ENCODE results near the gene NHS. TPM values are rescaled to one million over a fixed set of nuclear protein-coding genes. Genes with fewer than 3 reads are reported as not detected.

NHS gene
- total and polyA plus RNA-seq, 2 of the 4 experiments (the other 2 are of a cell fraction), result 0.36 to 0.90 TPM

DNA sequence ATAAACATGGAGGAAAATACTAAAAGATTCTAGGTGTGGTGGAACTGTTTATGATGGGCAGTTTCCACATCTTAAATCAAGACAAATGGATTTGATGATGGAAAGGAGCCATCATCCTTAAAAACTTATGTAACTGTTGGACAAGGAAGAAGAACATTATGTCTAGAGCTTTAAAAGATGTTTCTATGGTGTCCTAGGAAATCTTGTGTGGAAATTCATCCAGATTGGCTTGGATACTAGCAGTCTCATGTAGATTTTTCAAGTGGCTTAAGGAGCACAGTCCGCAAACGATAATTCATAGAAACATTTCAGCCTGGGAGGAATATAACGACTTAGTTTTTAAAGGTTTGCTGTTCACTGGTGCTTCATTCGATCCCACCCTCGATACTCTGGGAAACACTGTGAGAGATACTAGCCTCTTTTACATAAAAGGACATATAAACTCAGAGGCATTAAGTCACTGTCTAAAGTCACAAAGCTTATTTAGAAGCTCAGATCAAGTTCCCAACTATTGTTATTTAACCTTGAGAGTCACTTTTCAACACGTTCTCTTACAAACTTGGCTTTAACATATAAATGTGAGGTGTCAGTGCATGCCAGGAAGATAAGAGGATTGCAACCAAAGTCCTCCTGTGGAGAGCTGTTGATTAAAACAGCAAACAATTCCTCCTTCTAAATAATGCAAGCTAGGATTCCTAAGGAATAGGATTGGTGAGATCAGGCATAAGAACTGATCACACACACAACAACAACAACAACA is 226.6 kb downstream of the NHS start:
- H3K18ac ChIP-seq (ENCODE audit: low read depth, low read length), result no peak overlapping the region
- H4K5ac ChIP-seq (ENCODE audit: low read depth, low read length), result no peak overlapping the region
- no peaks in the 10 kb centered on the region; the same call in 1 of the 2 replicates for H3K27me3 ChIP-seq (ENCODE audit: control insufficient read depth, insufficient read depth, low read length)
- CTCF ChIA-PET, result no interaction called here
- no peak overlapping the region for H3K4me2 ChIP-seq (ENCODE audit: low read depth, low read length)
- no peak overlapping the region for H2AK9ac ChIP-seq (replicated peaks; ENCODE audit: low read depth, low read length, poor library complexity)
- ATAC-seq (ENCODE audit: low read depth) (no peak), DNase-seq (no peak)
- no peaks in the 10 kb centered on the region for H4K20me1 ChIP-seq (ENCODE audit: insufficient read depth, low read length)
- in situ Hi-C loops (cut with MboI; ENCODE audit: low sequenced_read_pairs), result no loop called here
- BruUV-seq (replicated peaks), result no TSS peak
- H2BK20ac ChIP-seq (ENCODE audit: low read depth, low read length), result no peak overlapping the region
- no peaks in the 10 kb centered on the region for H3K79me1 ChIP-seq (ENCODE audit: low read depth in 1 of 2, low read length in 2 of 2)
- H4K91ac ChIP-seq (ENCODE audit: insufficient read depth, low read depth, low read length), result no peak overlapping the region
- H2BK15ac ChIP-seq (ENCODE audit: low read depth, low read length), result no peak overlapping the region
- H3K23ac ChIP-seq (ENCODE audit: low read depth, low read length), result no peak overlapping the region
- TF ChIP-seq RCOR1 (IDR thresholded peaks at IDR 0.05; ENCODE audit: insufficient replicate concordance, low read length) (no peak), POLR2A (IDR thresholded peaks at IDR 0.05; ENCODE audit: low read depth, low read length) (no peak), RFX5 (IDR thresholded peaks at IDR 0.05; ENCODE audit: low read depth, low read length) (no peak), CEBPB (IDR thresholded peaks at IDR 0.05; ENCODE audit: low read depth, low read length) (no peak), MAZ (IDR thresholded peaks at IDR 0.05; ENCODE audit: borderline replicate concordance, low read depth, low read length) (no peak), SMC3 (IDR thresholded peaks at IDR 0.05; ENCODE audit: low read depth, low read length) (no peak), MAFK (IDR thresholded peaks at IDR 0.05; ENCODE audit: low read depth, low read length) (no peak), CHD1 (IDR thresholded peaks at IDR 0.05; ENCODE audit: low read depth, low read length) (no peak), MXI1 (IDR thresholded peaks at IDR 0.05; ENCODE audit: borderline replicate concordance, low read depth, low read length) (no peak), RAD21 (IDR thresholded peaks at IDR 0.05; ENCODE audit: low read length) (no peak), FOS (IDR thresholded peaks at IDR 0.05; ENCODE audit: low read depth, low read length) (no peak)
- TF ChIP-seq, protein P1, sequence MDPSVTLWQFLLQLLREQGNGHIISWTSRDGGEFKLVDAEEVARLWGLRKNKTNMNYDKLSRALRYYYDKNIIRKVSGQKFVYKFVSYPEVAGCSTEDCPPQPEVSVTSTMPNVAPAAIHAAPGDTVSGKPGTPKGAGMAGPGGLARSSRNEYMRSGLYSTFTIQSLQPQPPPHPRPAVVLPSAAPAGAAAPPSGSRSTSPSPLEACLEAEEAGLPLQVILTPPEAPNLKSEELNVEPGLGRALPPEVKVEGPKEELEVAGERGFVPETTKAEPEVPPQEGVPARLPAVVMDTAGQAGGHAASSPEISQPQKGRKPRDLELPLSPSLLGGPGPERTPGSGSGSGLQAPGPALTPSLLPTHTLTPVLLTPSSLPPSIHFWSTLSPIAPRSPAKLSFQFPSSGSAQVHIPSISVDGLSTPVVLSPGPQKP (IDR thresholded peaks at IDR 0.05; ENCODE audit: borderline replicate concordance, low read depth, low read length), result no peak
- no peak overlapping the region for H3K4me3 ChIP-seq (ENCODE audit: insufficient read depth, low read depth, low read length)
- H3K27ac ChIP-seq (ENCODE audit: insufficient read depth, low read length), result no peak overlapping the region
- H4K8ac ChIP-seq (ENCODE audit: low read depth in 2 of 2, low read length in 2 of 2), result no peak overlapping the region
- no peak overlapping the region for H3K4ac ChIP-seq (ENCODE audit: low read depth, low read length)
- H3K9me3 ChIP-seq (ENCODE audit: control insufficient read depth, insufficient read depth, low read length), result no peaks in the 10 kb centered on the region
- 76% methylated on average over 2 of the region's 6 CpGs; no CpG with 5 or more reads in 1 of the 2 experiments for WGBS, 2 experiments (ENCODE audit: extremely low coverage in 2 of 2, insufficient read length in 1 of 2)
- no peaks in the 10 kb centered on the region for H3K36me3 ChIP-seq (ENCODE audit: control insufficient read depth, insufficient read depth, low read length)
- H2AFZ ChIP-seq (replicated peaks; ENCODE audit: low read length, poor library complexity), result no peak overlapping the region
- no peak overlapping the region for H3K9ac ChIP-seq (ENCODE audit: low read depth, low read length)
- no peak overlapping the region for H3K14ac ChIP-seq (replicated peaks; ENCODE audit: low read depth, low read length)
- no peak overlapping the region for H3K56ac ChIP-seq (ENCODE audit: extremely low read depth, insufficient read depth, low read length)
- no peak overlapping the region for H2AK5ac ChIP-seq (ENCODE audit: low read depth, low read length)
- no peak overlapping the region for H2BK5ac ChIP-seq (ENCODE audit: low read depth, low read length, poor library complexity, severe bottlenecking)
- peaks cover 6% of the 10 kb centered on the region for H3K4me1 ChIP-seq (ENCODE audit: control insufficient read depth, insufficient read depth, low read length)
- intact Hi-C loops (cut with micrococcal nuclease), result no loop called here
- H3K9me1 ChIP-seq (ENCODE audit: insufficient read depth, low read length), result no peaks in the 10 kb centered on the region
- no peak overlapping the region for H2BK120ac ChIP-seq (ENCODE audit: low read depth, low read length)
- dilution Hi-C loops (cut with HindIII; ENCODE audit: low sequenced_read_pairs, unreplicated experiment), result no loop called here
- POLR2A ChIA-PET (ENCODE audit: unreplicated experiment), result no interaction called here
